NCI-H460 (cell line): ENCODE data around the gene SPSB4. TPM values are rescaled to one million over a fixed set of nuclear protein-coding genes. Genes with fewer than 3 reads are reported as not detected.

Source experiments
- DNase-seq: peaks from one replicate; pipeline ENCODE4 v3.0.0-alpha.2; 2016; ENCODE audit warnings: low read depth; ENCODE audit errors: extremely low read depth
- total RNA-seq: library from RNA; depleted of rRNA; stranded (reverse); fragments of >200 nt; shearing (Covaris generic); gene quantifications from 2 replicates; pipeline ENCODE4 v1.2.3, GENCODE V29; 2014; rRNA removed

SPSB4 gene
- total RNA-seq, 1 experiment from 2014 or later, result 0.10 TPM

DNA sequence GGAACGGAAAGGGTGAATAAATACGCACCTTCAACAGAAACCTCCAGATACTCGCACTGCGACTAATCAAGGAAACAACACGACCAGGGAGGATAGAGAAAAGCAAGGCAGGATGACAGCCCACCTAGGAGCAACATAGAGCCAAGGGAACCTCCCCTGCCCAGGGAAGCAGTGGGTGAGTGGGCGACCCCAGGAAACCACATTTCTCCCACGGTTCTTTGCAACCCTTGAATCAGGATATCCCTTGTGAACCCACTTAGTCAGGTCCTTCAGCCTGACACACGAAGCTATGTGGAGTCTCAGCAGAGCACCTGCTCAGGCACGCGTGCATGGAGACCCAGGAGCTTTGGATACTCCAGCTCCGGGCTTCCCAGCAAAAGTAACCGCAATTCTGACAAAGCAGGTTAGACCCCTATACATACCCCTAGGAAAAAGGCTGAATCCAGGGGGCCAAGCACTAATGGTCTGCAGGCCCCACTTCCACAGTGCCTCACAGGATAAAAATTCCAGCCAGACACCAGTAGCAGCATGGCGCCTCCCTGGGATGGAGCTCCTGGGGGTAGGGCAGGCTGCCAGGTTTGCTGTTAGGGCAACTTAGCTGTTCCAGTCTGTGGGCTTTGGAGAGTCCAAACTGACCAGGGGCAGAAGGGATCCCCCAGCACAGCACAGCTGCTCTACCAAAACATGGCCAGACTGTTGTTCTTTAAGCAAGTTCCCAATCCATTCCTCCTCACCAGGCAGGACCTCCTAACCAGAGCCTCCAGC is 142.1 kb downstream of the SPSB4 start:
- no peak for DNase-seq

Other genes starting within 250 kb of the SPSB4 start
- 47.9 and 57.7 TPM in 2 replicates for gene SLC25A36, start 109.5 kb upstream of the SPSB4 start, total RNA-seq
- 5.1 and 5.8 TPM in 2 replicates for gene PXYLP1, start 180.5 kb downstream of the SPSB4 start, total RNA-seq